Activated CD4-positive, alpha-beta T cell treated with anti-CD3 and anti-CD28 coated beads, Interleukin-2, amount 50 U/mL, for 4 hours (primary cell): Measurements from ENCODE around the gene RASD1.

Experiments
- DNase-seq, 2 experiments: peaks; one replicate each; pipeline ENCODE4 v3.0.0-alpha.2; 2020

The RASD1 gene

DNA sequence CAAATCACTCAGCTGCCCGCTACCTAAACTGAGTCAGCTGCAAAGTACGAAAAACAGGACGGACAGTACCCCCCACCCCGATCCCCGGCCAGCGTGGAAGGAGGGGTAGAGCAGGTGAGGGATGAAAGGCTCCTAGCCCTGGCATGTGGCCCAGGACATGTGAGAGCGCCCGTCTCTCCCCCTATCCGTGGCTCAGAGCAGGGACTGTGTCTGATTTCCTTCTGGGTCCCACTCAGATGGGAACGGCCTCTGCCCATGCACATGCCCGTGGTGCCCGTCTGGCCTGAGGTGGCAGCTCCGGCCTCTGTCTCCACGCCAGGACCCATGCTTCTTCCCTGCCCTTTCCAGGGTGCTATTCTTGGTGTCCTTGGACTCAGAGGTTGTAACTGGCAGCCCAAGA, 30.2 kb upstream of the RASD1 start:
- DNase-seq = no peak

DNA sequence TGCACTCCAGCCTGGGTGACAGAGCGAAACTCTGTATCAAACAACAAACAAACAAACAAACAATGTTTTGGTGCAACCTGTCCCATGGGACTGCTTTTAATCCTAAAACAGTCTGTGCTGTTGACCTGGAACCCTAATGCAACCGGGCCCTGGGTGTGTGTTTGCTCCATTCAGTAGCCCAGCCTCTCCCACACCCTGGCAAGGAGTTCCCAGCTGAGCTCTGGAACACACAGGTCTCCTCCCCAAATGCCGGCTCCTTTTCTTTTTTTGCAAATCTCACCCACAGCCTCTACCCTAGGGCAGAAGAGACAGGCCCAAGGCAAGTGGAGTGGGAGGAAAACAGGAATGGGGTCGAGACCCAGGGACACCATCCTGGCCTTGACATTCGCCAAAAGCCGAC, 29.8 kb upstream of the RASD1 start:
- no peak for DNase-seq

DNA sequence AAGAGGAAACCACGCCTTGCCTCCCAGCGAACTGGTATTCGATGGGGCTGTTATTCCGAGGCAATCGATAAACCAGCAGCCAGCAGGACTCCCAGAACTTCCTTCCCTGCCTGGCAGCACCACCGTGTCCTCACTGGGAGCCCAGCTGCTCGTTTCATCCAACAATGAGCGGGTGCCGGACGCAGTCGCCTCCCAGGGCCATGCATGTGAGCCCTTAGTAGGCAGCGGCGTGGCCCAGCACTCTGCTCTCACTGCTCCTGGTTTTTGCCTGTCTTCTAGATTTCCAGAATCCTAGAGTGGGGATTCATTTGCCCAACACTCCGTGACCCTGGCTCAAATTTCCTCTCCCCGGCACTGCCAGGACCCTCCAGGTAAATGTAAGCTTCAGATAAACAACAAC, 29.1 kb upstream of the RASD1 start:
- DNase-seq = no peak

DNA sequence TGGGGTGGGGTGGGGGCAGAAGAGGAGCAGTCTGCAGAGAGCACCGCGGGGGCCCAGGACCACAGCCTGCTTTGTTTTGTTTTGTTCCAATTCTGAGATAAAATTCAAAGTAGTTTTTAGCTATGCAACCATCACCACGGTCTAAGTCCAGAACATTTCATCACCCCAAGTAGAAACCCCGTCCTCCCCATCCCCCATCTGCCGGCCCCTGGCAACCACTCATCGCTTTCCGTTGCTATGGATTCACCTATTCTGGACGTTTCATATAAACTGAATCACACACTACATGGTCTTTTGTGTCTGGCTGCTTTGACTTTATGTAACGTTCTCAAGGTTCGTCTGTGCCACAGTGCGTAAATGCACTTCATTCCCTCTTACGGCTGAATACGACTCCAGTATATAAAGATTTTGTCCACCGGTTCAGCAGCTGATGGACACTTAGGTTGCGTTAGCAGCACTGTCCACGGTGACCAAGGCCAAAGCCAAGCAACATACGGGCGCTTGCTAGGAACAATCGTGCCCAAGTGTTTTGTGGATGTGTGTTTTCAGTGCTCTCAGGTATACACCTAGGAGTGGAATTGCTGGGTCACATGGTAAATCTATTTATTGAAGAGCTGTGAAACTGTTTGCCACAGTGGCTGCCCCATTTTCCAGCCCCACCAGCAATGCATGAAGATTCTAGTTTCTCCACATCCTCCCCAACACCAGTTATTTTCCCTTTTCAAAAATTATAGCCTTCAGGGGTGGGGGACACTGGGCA, 27.7 kb upstream of the RASD1 start:
- DNase-seq = no peak

DNA sequence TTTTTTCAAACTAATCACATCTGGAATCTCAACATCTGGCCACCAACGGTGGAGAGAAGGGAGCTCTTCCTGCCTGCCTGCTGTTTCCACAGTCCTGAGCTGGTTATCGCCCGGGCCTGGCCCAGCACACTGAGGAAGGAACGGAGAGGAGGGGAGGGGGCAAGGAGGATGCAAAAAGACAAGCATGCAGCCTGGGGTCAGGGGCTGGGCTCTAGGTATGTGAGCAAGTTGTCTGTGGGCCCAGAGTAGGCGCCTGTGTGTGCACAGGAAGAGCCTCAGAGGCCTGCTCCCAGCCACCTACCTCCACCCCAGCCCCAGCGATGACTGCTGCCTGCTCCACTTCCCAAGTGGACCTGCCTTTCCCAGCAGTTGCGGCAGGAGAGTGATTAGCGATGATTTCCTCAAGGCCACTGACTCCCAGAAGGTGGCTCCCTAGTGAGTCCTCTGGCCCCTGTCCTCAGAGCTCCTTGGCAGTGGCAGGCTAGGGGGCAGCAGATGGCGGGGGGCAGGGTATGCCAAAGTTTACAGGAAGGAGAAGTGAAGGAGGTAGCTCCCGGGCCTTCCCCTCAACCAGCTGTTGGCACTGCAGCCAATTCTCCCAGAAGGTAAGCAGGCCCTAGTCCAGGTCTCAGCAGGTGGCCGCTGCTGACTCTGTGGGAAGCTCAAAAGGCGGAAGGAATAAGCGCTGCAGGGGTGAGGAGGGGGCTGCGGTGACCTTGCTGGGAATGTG, 27.0 kb upstream of the RASD1 start:
- DNase-seq = no peak

DNA sequence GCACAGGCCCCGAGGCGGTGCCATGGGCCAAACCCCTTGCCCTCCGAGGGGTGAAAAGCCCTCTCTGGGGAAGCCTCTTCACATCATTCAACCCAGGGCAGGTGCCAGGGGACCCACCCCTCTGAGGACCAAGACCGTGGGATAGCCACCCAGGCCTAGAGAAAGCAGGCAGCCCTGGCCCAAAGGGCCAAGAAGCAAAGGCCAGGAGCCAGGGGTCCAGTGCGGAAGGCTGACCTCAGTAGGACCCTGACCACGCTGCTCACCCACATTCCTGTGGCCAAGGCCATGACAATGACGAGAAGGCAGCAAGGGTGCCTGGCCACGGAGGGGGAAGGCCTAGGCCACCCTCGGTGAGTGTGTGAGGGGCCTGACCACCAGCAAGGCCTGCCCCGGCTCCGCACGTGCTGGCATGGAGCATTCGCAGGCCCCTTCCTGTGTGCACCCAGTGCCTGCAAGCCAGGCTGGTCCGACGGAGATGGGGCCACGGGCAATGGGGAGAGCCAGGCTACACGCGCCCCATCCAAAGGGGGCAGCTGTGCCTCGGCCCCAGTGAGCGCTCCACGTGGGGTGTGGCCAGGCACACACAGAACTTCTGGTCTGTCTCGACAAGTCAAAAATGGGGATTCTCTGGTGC, 24.5 kb upstream of the RASD1 start:
- no peak for DNase-seq

DNA sequence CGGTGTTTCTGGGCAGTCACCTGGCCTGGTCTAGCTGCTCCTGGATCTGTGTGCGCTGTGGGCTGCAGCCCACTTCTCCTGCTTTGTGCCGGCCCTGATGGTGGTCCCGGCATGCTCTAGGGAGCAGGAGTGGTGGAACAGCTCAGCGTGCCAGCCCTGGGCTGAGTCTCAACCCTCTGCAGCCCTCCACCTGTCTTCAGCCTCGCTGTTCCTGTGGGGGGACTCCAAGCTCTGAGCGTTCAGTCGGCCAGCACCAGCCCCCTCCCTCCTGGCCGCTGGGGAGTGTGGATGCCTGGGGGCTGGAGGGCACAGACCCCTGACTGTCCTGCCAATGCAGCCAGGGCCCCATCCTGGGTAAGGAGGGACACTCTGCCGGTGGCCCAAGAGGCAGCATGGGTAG, 23.7 kb upstream of the RASD1 start:
- DNase-seq = no peak

DNA sequence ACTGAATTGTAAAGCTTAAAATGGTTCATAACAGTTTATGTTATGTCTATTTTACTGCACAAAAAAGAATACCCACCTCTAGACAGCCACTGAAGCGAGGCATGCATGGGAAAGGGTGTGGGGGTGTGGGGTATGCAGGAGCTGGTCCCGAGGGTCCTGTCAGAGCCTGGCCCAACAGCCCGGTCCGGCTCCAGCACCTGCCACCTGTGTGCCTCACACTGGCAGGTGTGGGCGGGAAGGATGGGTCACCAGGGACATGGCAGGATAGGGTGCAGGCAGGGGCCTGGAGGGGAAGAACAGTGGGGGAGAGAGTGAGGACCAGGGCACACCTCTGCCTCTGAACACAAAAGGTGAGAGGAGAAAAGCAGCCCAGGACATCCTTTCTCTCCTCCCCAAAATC, 22.8 kb upstream of the RASD1 start:
- no peak for DNase-seq

DNA sequence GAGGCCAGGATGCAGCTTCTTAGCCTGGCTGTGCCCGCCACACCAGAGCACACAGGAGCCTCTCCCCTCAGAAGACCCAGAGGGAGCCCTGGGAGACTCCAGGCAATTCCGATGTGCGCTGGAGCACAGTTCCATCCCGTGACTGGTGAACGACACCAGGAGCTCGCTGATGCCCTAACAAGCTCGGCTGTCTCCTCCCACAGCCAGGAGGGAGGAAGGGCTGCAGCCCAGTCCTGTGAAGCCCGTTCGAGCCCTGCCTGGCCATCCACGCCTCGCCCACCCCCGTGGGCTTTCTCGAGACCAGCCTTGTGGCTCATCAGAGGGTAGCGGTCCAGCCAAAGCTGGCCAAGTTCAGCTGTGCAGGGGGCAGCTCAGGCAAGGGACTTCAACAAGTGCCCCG, 21.8 kb upstream of the RASD1 start:
- no peak for DNase-seq

DNA sequence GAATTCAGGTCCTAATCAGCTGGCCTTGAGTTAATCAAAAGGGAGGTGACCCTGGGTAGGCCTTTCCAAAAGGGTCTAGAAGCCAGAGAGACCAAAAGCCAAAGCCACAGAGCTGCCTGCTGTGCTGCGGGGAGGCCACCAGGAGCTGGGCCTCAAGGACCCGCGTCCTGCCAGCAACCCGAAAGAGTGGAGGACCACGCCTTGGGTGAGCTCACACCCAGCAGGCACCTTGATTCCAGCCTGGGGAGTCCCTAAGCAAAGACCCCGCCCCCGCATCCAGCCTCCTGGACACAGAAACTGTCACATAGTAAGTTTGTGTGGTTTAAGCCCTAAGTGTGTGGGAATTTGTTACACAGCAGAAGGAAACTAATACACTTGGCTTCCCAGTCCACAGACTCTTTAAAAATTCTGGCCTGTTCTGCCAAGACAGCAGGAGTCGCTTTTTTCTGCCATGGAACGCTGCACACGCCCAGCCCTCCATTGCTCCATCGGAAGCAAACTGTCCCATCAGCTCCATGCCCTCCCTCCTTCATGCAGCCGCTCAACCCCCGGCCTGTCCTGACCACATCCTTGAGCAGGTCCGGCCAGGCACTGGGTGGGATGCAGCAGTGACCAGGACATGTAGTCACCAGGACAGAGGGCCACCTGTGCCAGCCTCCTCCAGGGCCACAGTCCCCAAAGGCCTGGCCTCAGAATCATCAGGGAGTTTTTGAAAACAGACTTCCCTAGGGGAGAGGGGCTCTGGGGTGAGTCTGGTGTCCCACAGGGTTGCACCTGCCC, 20.9 kb upstream of the RASD1 start:
- no peak for DNase-seq

DNA sequence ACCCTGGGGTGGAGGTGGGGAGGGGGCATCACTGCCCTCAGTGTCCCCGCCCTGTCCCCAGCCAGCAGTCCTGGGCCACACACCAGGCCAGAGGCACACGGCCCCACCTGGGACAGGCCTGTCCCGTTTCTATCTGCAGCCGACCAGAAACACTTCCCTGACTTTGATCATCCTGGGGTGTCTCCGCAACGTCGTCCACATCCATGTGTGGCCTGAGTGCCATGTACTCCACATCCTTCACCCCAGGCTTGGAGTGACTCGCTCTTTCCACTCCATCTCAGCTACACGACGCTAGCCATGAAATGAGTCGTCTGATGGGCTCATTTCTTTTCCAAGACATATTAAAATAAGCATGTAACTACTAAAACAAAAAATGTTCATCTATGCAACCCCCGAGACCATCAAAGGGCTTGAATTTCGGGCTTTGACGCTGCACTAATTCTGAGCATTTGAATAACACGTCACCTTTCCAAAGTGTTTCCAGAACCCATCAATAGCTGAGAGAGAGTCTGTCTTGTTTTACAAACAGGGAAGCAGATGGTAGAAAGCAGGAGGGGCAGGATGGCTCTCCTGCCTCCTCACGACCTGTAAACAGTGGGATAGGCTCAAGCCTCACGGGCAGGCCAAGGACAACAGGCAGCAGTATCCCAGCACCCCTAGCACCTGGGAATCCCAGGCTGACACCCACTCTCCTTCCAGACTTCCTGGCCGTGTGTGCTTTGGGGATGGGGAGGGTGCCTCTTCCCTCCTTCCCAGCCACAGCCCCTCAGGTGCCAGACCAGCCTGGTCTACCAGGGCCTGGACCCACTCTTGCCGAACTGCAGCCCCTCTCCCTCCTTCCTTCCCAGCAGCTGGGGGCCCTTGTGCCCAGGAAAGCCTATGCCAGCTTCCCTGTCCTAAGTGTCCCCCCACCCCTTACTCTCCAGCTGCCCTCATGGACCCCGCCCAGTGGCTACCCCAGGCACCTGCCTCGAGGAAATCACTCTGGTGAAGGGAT, 20.0 kb upstream of the RASD1 start:
- no peak for DNase-seq

DNA sequence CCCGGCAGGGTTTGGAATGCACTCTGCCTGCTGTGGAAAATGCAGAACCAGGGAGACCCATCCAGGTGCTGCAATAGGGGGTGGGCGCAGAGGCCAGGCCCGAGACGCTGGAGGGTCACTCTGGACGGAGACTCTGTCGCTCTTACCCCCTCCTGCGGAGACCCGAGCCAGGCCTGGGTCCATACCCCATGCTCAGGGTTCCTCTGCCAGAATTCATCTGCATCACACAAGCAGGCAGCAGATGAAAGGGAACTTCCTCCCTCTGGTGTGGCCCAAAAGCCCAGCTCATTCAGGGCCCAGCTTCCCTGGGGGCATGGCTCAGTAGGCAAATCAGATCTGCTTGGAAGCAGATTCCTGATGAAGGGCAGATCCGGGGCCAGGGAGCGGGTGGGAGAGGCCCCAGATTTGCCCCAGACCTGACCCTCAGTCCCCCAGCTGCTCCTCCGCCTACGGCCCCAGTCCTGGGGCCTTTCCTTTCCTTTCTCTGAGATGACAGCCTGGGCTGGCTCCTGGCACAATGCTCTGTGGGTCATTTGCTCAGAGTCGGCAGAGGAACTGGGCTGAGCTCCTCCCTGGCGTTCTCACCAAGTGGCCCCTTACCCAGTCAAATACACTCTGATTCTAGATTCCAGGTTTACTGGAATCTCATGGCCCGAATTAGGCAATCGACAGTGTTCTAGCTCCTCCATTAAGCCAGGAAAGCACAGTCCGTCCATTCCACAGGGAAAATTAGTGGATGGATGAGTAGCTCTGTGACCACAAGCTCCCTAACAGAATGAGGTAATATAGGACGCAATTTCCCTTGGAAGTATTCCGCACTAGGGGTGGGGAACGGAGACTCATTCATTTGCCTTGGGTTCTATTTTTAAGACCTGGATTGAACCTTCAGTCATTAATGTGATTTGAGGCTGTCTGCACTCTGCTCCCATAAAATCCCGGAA, 19.1 kb upstream of the RASD1 start:
- DNase-seq = no peak

DNA sequence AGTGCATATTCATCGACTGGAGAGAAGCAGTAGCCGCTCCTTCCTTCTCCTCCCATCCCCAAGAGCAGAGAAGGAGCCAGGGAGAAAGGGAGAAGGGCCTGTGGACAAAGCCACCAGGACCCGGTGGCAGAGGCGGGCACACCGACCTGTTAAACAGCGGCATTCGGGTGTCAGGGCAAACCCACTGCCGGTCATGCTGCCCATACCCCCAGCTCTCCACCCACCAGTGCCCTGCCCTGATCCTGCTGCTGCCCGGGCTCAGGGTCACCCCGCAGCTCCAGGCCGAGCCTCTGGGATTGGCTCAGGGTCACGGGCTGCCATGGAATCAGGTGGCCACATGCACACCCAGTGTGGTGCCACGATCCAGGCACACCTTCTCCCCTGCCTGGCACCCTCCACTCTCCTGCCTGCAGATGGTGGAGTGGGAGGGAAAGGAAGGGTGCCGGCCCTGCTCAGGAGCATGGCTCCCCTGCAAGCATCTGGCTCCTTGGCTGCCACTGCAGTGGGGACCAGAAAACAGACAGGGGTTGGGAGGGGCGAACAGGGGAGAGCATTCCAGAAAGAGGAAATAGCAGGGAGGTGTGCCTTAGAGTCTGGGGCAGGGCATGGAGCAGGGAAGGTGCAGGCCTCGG, 18.3 kb upstream of the RASD1 start:
- DNase-seq = no peak

DNA sequence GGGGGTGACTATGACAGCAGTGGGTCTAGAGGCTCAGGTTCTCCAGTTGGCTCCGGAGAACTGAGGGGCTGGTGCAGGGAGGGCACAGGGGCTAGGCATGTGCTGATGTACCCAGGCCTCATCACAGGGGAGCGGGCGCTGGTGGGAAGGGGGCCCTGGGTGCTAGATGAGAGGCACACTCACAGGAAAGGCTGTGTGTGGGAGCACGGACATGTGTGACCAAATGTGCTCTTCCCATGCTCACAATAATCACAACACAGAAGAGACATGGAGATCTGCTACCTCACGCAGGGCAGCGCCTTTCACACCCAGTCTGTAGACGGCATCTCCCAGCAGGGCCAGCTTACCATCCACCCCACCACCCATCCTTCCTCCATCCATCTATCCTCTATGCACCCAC, 17.4 kb upstream of the RASD1 start:
- no peak for DNase-seq

DNA sequence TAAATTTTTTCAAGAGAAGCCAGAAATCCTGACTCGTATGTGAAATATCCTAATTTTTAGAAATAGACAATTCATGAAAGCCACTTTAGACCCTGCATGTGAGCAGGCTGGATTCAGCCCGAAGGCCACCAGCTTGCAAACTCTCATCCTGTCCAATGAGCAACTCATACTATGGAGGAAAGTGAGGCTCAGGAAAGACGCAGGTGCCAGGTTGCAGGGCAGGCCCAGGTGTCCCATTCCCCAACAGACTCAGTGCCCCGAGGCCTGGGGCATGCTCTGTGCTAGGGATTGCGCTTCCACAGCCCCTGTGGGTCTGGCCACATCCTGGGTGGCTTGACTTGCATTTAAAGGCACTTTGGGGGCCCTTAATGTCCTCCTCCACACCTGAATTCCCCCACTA, 16.7 kb upstream of the RASD1 start:
- DNase-seq = no peak

DNA sequence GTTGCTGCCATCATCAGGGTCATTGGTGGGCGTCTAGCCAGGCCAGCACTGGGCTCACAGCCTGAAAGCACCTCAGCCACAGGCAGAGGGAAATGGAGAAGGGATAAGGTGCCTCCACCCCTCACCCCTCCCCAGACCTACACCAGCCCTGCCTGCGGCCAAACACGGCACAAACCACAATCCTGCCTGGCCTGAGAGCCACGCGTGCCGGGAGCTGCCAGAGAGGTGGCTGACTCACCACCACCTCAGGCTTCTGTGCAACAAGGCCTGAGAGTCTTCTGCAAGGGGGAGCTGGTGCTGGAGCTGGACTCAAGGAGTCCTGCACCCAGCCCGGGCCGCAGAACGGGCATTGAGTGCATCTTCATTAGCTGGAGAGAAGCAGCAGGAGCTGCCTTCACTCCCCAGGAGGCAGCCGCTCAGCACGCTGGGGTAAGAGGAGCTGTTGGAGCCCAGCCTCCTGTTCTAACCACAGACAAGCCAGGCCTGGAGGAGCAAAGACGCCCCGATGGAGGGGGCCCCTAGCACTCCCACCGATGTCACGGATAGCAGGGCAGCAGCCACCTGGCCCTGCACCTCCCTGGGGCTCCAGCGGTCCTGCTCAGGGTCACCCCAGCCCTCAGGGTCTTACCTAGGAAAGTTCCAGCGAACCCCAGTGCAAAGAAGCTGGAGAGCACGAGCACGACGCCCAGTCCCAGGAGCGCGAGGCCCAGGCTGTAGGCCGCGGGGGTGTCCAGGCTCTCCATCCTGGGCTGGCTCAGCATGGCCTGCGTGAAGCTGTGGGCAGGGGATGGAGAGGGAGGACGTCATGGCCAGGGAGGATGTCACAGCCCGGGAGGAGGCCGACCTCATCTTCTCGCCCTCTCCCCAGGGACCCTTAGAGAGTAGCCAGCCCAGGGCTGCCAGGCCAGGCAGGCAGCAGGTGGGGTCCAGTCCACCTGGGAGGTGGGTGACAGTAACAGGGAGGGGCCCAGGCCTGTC, 16.0 kb upstream of the RASD1 start:
- DNase-seq = no peak

DNA sequence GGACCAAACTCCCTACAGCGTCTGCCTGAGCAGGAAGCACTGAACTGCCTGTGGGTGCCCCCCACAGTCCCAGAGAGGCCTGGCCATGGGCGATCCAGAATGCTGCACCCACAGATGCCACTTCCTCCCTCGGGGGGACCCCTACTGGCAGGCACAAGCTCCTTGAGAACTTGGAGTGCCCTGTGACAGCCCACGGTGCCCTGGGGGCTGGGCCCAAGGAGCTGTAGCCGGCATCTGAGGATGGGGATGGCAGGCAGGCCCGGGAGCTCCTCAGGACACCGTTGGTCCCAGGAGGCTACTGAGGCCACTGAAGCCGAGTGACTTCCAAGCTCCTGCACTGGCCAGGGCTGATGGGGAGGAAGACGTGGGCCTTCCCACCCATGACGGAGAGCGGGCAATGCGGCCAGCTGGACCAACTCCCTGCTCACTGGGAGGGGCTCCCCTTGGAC, 15.1 kb upstream of the RASD1 start:
- DNase-seq = no peak

DNA sequence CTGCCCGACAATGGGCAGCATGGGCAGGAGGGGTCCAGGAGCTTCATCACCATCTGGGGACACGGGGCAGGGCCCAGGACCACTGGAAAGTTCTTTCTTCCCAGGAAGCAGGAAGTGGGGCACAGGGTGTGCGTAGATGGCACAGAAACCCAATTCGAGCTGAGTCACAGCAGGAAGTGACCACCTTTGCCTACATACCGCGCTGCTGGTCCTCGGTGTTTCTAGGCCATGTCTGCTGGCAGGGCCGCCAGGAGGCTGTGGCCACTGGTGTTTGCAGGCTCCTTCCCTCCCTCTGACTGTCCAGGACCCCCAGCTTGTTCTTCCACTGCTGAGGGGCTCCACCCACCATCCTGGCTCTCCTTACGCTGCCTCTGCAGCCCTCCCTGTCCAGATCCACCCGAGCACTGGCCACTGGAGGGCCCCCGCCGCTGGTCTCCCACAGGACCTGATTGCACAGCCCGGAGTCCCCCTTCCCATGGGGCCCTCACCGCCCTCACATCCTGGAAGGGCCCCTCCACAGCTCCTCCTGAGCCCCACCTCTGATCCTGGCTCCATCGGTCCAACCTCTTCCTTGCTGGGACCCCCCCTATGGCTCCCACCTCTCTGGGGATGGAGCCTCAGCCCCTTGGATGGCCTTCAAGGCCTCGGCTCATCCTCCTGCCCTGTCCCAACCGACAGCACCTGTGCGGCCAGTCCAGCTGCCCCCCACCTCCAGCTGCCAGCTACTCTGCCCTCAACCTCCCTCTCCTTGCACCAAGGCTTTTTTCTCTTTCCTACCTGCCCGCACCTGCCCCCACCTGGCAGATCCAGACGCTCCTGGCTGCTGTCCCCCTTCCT, 14.5 kb upstream of the RASD1 start:
- DNase-seq = no peak
